Medulla oblongata (tissue), 1 donor: ENCODE data around the gene SFXN4.
"Not testable (repeated sequence)": the region's sequence is repeated elsewhere in the genome, so short reads cannot be mapped to it uniquely, and the experiment has no call there.

Source experiments
- DNase-seq: peaks from one replicate; pipeline ENCODE4 v3.0.0-alpha.2; 2015; ENCODE audit errors: extremely low spot score

Gene SFXN4

GRCh38 chr10:119107771-119108170 lies 57.7 kb downstream of the SFXN4 start:
- not testable (repeated sequence) for DNase-seq

- not testable (repeated sequence) for DNase-seq
These were observed 58.4 kb downstream of the SFXN4 start for GRCh38 chr10:119107106-119107505.

GRCh38 chr10:119105899-119106298 lies 59.6 kb downstream of the SFXN4 start:
- DNase-seq = not testable (repeated sequence)

GRCh38 chr10:119105155-119105554 lies 60.4 kb downstream of the SFXN4 start:
- no peak for DNase-seq

- no peak for DNase-seq
These were observed 60.9 kb downstream of the SFXN4 start for GRCh38 chr10:119104654-119105015.

- peak; percentile 86 for DNase-seq
These were observed 61.4 kb downstream of the SFXN4 start, which contains the start of gene DENND10 for GRCh38 chr10:119103903-119104653. Gene DENND10 (plus strand): TSS chr10:119104113. CDS start chr10:119104143, 30 bp downstream.

GRCh38 chr10:119103241-119103902 lies 62.1 kb downstream of the SFXN4 start:
- DNase-seq = peak; percentile 20

GRCh38 chr10:119101366-119102098 lies 64.0 kb downstream of the SFXN4 start:
- no peak for DNase-seq

- DNase-seq = no peak
These were observed 64.9 kb downstream of the SFXN4 start for GRCh38 chr10:119100434-119101238.

- no peak for DNase-seq
These were observed 66.9 kb downstream of the SFXN4 start for GRCh38 chr10:119098576-119098975.

GRCh38 chr10:119096641-119097415 lies 68.7 kb downstream of the SFXN4 start:
- DNase-seq = not testable (repeated sequence)

GRCh38 chr10:119095640-119096039 lies 69.9 kb downstream of the SFXN4 start:
- no peak for DNase-seq

GRCh38 chr10:119090968-119091367 lies 74.5 kb downstream of the SFXN4 start:
- DNase-seq = no peak
